ENCODE measurements around the gene BABAM2.

Gene BABAM2

GRCh38 chr2:27903649-27904404 lies 13.3 kb downstream of the BABAM2 start:
- H3K4me3 ChIP-seq (replicated peaks in 1 of 2; ENCODE audit: low read depth in 2 of 2, low read length in 2 of 2): no peak overlapping the region
- DNase-seq (ENCODE audit: low read depth in 2 of 2): peak; percentile 47 to 86
- no peak for TF ChIP-seq CTCF (IDR thresholded peaks at IDR 0.05; ENCODE audit: low read depth, low read length)

- DNase-seq (ENCODE audit: low read depth in 2 of 2): no peak
- H3K4me3 ChIP-seq (replicated peaks in 1 of 2; ENCODE audit: low read depth in 2 of 2, low read length in 2 of 2): no peak overlapping the region
- TF ChIP-seq CTCF (IDR thresholded peaks at IDR 0.05; ENCODE audit: low read depth, low read length): no peak
Observed at GRCh38 chr2:27904405-27904665, 13.8 kb downstream of the BABAM2 start.

GRCh38 chr2:27906074-27906473 lies 15.5 kb downstream of the BABAM2 start:
- H3K4me3 ChIP-seq (replicated peaks in 1 of 2; ENCODE audit: low read depth in 2 of 2, low read length in 2 of 2): no peak overlapping the region
- no peak for TF ChIP-seq CTCF (IDR thresholded peaks at IDR 0.05; ENCODE audit: low read depth, low read length)
- no peak for DNase-seq (ENCODE audit: low read depth in 2 of 2)

- no peak for DNase-seq (ENCODE audit: low read depth in 2 of 2)
- no peak overlapping the region for H3K4me3 ChIP-seq (replicated peaks in 1 of 2; ENCODE audit: low read depth in 2 of 2, low read length in 2 of 2)
- no peak for TF ChIP-seq CTCF (IDR thresholded peaks at IDR 0.05; ENCODE audit: low read depth, low read length)
Observed at GRCh38 chr2:27907547-27907946, 17.0 kb downstream of the BABAM2 start.

- no peak for TF ChIP-seq CTCF (IDR thresholded peaks at IDR 0.05; ENCODE audit: low read depth, low read length)
- DNase-seq (ENCODE audit: low read depth in 2 of 2): no peak
- H3K4me3 ChIP-seq (replicated peaks in 1 of 2; ENCODE audit: low read depth in 2 of 2, low read length in 2 of 2): no peak overlapping the region
Observed at GRCh38 chr2:27909901-27910300, 19.4 kb downstream of the BABAM2 start.

- H3K4me3 ChIP-seq (replicated peaks in 1 of 2; ENCODE audit: low read depth in 2 of 2, low read length in 2 of 2): no peak overlapping the region
- DNase-seq (ENCODE audit: low read depth in 2 of 2): no peak
- no peak for TF ChIP-seq CTCF (IDR thresholded peaks at IDR 0.05; ENCODE audit: low read depth, low read length)
Observed at GRCh38 chr2:27911458-27912210, 21.1 kb downstream of the BABAM2 start.

Data from cardiac fibroblast (primary cell).